HCT116 (cell line): Measurements from ENCODE around the gene ATXN1. TPM values are rescaled to one million over a fixed set of nuclear protein-coding genes. Genes with fewer than 3 reads are reported as not detected.

Experiments
- ATAC-seq: fragments of 200-7000 bp; cut with Tn5 transposase; 2 replicates; pipeline ENCODE4 v1.9.1; 2020; ENCODE audit warnings: mild to moderate bottlenecking, moderate library complexity
- BruUV-seq: library from RNA; stranded (reverse); fragments of 400-500 nt; replicated peaks from 2 replicates; lab custom pipeline; 2021; lab: Mats Ljungman, UMichigan
- CTCF ChIA-PET: fragments of 300-600 bp; sonication (Branson Sonifier 250); formaldehyde crosslinking; loops from one replicate; lab custom pipeline; 2021; ENCODE audit warnings: antibody characterized with exemption; lab: Charles Lee
- POLR2A ChIA-PET: fragments of 300-600, 350-600 bp; sonication (Branson Sonifier 250); formaldehyde crosslinking; loops from one replicate; lab custom pipeline; 2021; ENCODE audit warnings: antibody characterized with exemption; lab: Charles Lee
- RAD21 ChIA-PET, 2 experiments: fragments of 300-600 bp; sonication (Branson Sonifier 250); formaldehyde crosslinking; loops; one replicate each; lab custom pipeline; 2023; ENCODE audit warnings: low total read pairs in 2 of 2; ENCODE audit not compliant: uncharacterized antibody in 2 of 2, unreplicated experiment in 2 of 2, low non-redundant PET in 1 of 2; lab: Charles Lee
- DNase-seq: peaks from one replicate; pipeline ENCODE4 v3.0.0-alpha.2; 2010; ENCODE audit warnings: low read depth, low spot score
- H2AFZ ChIP-seq: fragments of 200-600 bp; shearing (Covaris generic), sonication (generic); 2 replicates; pipeline ENCODE4 v1.6.1; 2017; ENCODE audit warnings: low read depth, mixed run types, mixed read lengths, antibody characterized with exemption, low read length; ENCODE audit not compliant: poor library complexity, severe bottlenecking
- H3K27ac ChIP-seq: 2 replicates; pipeline ENCODE4 v1.5.1; 2012; ENCODE audit warnings: low read depth, low read length
- H3K27me3 ChIP-seq: fragments of 200-600 bp; sonication (generic); 2 replicates; pipeline ENCODE4 v1.6.1; 2016; ENCODE audit warnings: mixed run types, low read length, mixed read lengths; ENCODE audit not compliant: insufficient read depth
- H3K36me3 ChIP-seq, 2 experiments: fragments of 200-500 bp in 1 of 2; fragments of 200-600 bp in 1 of 2; sonication (Bioruptor generic) in 1 of 2; sonication (generic) in 1 of 2; 2 replicates each; pipeline versions ENCODE4 v1.5.1 to v1.6.1; 2014 to 2016; ENCODE audit warnings: low read length in 2 of 2, inconsistent platforms in 1 of 2, mixed read lengths in 1 of 2, mixed run types in 1 of 2; ENCODE audit not compliant: insufficient read depth in 2 of 2, control insufficient read depth in 1 of 2
- H3K4me1 ChIP-seq, 2 experiments: fragments of 200-600 bp in 1 of 2; sonication (generic) in 1 of 2; 2 replicates each; pipeline versions ENCODE4 v1.5.1 to v1.6.1; 2012 to 2017; ENCODE audit warnings: low read length in 2 of 2, inconsistent platforms in 1 of 2, mild to moderate bottlenecking in 1 of 2, mixed read lengths in 1 of 2, mixed run types in 1 of 2, moderate library complexity in 1 of 2; ENCODE audit not compliant: insufficient read depth in 2 of 2, control insufficient read depth in 1 of 2
- H3K4me2 ChIP-seq: fragments of 200-600 bp; sonication (generic); 2 replicates; pipeline ENCODE4 v1.6.1; 2017; ENCODE audit warnings: mixed run types, low read length, mixed read lengths
- H3K4me3 ChIP-seq, 2 experiments: fragments of 200-600 bp in 1 of 2; sonication (generic) in 1 of 2; replicated peaks in 1 of 2; 2 replicates each; pipeline ENCODE4 v1.5.1; 2011 to 2016; ENCODE audit warnings: low read length in 2 of 2, control low read depth in 1 of 2, low read depth in 1 of 2, mild to moderate bottlenecking in 1 of 2, mixed read lengths in 1 of 2, mixed run types in 1 of 2
- H3K79me2 ChIP-seq: fragments of 200-600 bp; sonication (generic); 2 replicates; pipeline ENCODE4 v1.6.1; 2017; ENCODE audit warnings: mild to moderate bottlenecking, mixed run types, low read length, moderate library complexity, mixed read lengths; ENCODE audit not compliant: insufficient read depth
- H3K9ac ChIP-seq: fragments of 200-600 bp; sonication (generic); 2 replicates; pipeline ENCODE4 v1.6.1; 2016; ENCODE audit warnings: low read length, mixed read lengths
- H3K9me2 ChIP-seq: fragments of 200-600 bp; sonication (generic), shearing (Covaris generic); 2 replicates; pipeline ENCODE4 v1.6.1; 2017; ENCODE audit warnings: mixed run types, mild to moderate bottlenecking, moderate library complexity; ENCODE audit not compliant: insufficient read depth
- H3K9me3 ChIP-seq, 2 experiments: fragments of 200-500 bp in 1 of 2; fragments of 200-600 bp in 1 of 2; sonication (Bioruptor generic) in 1 of 2; sonication (generic) in 1 of 2; 2 replicates each; pipeline ENCODE4 v1.6.1; 2014 to 2017; ENCODE audit warnings: low read length in 2 of 2, mixed read lengths in 2 of 2, inconsistent platforms in 1 of 2, low read depth in 1 of 2, mild to moderate bottlenecking in 1 of 2, mixed run types in 1 of 2, moderate library complexity in 1 of 2; ENCODE audit not compliant: control insufficient read depth in 1 of 2, insufficient read depth in 1 of 2
- H4K20me1 ChIP-seq: fragments of 200-600 bp; sonication (generic), shearing (Covaris generic); 2 replicates; pipeline ENCODE4 v1.6.1; 2017; ENCODE audit warnings: mixed run types, mild to moderate bottlenecking, moderate library complexity; ENCODE audit not compliant: insufficient read depth
- ELF1 ChIP-seq: IDR thresholded peaks from 2 replicates; pipeline ENCODE4 v1.6.1; 2012; ENCODE audit warnings: low read depth, borderline replicate concordance
- POLR2AphosphoS5 ChIP-seq: IDR thresholded peaks from 2 replicates; pipeline ENCODE4 v1.6.1; 2011; ENCODE audit warnings: mild to moderate bottlenecking, low read depth, low read length, moderate library complexity
- RAD21 ChIP-seq: IDR thresholded peaks from 2 replicates; pipeline ENCODE4 v1.6.1; 2012; ENCODE audit warnings: low read depth, mild to moderate bottlenecking
- REST ChIP-seq: IDR thresholded peaks from 2 replicates; pipeline ENCODE4 v1.6.1; 2012; ENCODE audit warnings: low read depth
- TCF7L2 ChIP-seq: IDR thresholded peaks from 2 replicates; pipeline ENCODE4 v1.7.0; 2011; ENCODE audit warnings: borderline replicate concordance, inconsistent platforms; ENCODE audit not compliant: insufficient read depth, insufficient read length; ENCODE audit errors: extremely low read depth
- YY1 ChIP-seq: IDR thresholded peaks from 2 replicates; pipeline ENCODE4 v1.6.1; 2011; ENCODE audit warnings: low read length, low read depth, moderate library complexity, mild to moderate bottlenecking; ENCODE audit not compliant: insufficient replicate concordance; ENCODE audit errors: extremely low read depth
- ZBTB33 ChIP-seq: IDR thresholded peaks from 2 replicates; pipeline ENCODE4 v1.6.1; 2011; ENCODE audit warnings: mild to moderate bottlenecking, low read length, moderate library complexity; ENCODE audit not compliant: insufficient replicate concordance; ENCODE audit errors: extremely low read depth
- ZFX ChIP-seq: fragments of 450-650 bp; IDR thresholded peaks from 2 replicates; pipeline ENCODE4 v1.6.1; 2017
- intact Hi-C: fragments of 100-400 bp; cut with micrococcal nuclease; formaldehyde crosslinking; loops from 2 replicates; pipeline ENCODE4 v1.10.0; 2022
- total RNA-seq: library from RNA; stranded (reverse); gene quantifications from one replicate; pipeline ENCODE4 v1.2.1, GENCODE V29; 2021; ENCODE audit not compliant: unreplicated experiment

The ATXN1 gene
- total RNA-seq, 1 experiment from 2014 or later: 21.0 TPM

GRCh38 chr6:16336056-16336818, 425.0 kb downstream of the ATXN1 start:
- Histone ChIP-seq H3K9me3 (no peaks in the 10 kb centered on the region), H3K27me3 (no peaks in the 10 kb centered on the region), H3K9me2 (no peaks in the 10 kb centered on the region), H3K4me3 (no peak overlapping the region), H3K4me2 (no peak overlapping the region), H2AFZ (no peak overlapping the region), H4K20me1 (no peaks in the 10 kb centered on the region), H3K4me1 (peaks cover 13 to 48% of the 10 kb centered on the region in 2 experiments; a peak in 3 of 4 replicates), H3K27ac (no peak overlapping the region), H3K36me3 (no peaks in the 10 kb centered on the region), H3K79me2 (no peaks in the 10 kb centered on the region), H3K9ac (no peak overlapping the region)
- ChIA-PET CTCF (no interaction called here), POLR2A (interaction anchor here (0.9 to 1.1 kb wide), 2 partner anchors 10 to 98 kb away, joined by 3 to 5 read pairs; partner anchors contain the start of gene GMPR), RAD21 (no interaction called here)
- intact Hi-C loops: no loop called here
- ATAC-seq: no peak
- DNase-seq: no peak
- BruUV-seq: no TSS peak
- TF ChIP-seq ZFX: no peak
- no peak for TF ChIP-seq ELF1
- no peak for TF ChIP-seq REST
- TF ChIP-seq YY1: no peak
- TF ChIP-seq ZBTB33: no peak
- no peak for TF ChIP-seq TCF7L2
- TF ChIP-seq RAD21: no peak
- no peak for TF ChIP-seq POLR2AphosphoS5
